ENCODE results near the gene UBXN10.
A peak's percentile ranks its signal among the peaks of the same experiment; 100 is the strongest.

The UBXN10 gene

DNA sequence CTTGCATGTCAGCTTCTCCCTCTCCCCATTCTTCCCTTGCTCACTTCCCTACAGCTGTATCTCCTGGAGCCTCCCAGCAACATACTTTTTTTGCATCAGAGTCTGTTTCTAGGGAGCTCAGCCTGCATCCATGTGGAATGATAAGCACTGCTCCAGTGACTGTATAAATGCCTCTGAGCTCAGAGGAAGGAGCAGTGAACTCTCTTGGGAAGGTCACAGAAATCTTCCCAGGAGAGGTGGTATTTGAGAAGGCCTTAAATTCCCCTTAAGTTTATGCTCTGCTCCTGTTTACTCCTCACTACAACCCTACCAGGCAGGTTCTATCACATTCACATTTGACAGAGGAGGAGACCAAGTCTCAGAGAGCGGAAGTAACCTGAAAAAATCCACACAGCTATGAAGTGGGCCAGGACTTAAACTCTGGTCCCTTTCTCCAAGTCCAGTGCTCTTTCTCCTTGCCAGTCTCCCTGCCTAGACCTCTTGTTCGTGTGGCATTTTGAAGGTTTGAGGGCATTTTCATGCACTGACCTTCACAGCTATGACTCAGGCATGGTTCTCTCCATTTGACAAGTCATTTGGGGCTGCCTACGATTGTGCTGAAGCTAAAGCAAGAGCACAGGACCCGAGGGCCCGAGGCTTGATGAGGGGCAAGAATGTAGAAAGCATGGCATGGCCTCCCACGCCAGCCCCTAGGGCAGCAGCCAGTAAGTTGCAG, 5.6 kb upstream of the UBXN10 start:
- no peak for DNase-seq (ENCODE audit: low read depth, low spot score)
- no peak overlapping the region for H3K27ac ChIP-seq

- DNase-seq (ENCODE audit: low read depth, low spot score): no peak
- no peak overlapping the region for H3K27ac ChIP-seq
These were observed 5.1 kb upstream of the UBXN10 start for GRCh38 chr1:20180844-20181207.

DNA sequence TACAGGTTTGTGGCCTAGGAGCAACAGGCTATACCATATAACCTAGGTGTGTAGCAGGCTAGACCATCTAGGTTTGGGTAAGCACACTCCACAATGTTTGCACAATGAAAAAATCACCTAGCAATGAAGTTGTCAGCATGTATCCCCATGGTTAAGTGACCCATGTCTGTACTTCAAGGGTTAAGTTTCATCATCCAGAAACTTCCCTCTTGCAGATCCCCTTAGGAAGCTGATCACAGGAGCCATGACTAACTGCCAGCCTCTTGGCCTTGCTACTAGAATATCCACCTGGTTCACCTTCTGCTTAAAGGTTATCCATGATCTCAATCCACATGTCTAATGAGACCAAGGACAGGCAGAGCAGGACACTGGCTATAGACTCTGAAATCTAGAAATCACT, 3.5 kb upstream of the UBXN10 start:
- no peak for DNase-seq (ENCODE audit: low read depth, low spot score)
- no peak overlapping the region for H3K27ac ChIP-seq

- no peak overlapping the region for H3K27ac ChIP-seq
- DNase-seq (ENCODE audit: low read depth, low spot score): no peak
These were observed 2.9 kb upstream of the UBXN10 start for GRCh38 chr1:20183035-20183434.

GRCh38 chr1:20183616-20184271, 2.2 kb upstream of the UBXN10 start:
- DNase-seq (ENCODE audit: low read depth, low spot score): no peak
- no peak overlapping the region for H3K27ac ChIP-seq

DNA sequence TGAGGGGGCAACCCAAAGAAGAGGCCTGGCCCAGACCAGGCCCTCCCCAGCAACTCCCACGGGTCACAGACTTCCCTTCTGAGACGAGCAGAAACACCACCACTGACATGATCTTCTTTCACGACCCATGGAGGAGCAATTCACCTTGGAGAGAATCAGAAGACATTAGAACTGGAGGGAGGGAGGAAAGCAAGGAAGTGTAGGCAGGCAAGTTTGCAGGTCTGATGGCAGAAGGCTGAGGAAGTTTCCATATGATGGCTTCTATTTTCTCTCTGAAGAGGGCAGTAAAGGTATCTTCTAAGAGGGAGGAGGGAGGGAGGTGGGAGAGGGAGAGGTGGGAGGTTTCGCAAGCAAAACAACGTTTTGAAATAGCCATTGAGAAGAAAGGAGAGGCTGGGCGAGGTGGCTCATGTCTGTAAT, 1.4 kb upstream of the UBXN10 start:
- no peak overlapping the region for H3K27ac ChIP-seq
- DNase-seq (ENCODE audit: low read depth, low spot score): no peak

- DNase-seq (ENCODE audit: low read depth, low spot score): no peak
- H3K27ac ChIP-seq: no peak overlapping the region
These were observed 681 bp upstream of the UBXN10 start for GRCh38 chr1:20184997-20185833.

DNA sequence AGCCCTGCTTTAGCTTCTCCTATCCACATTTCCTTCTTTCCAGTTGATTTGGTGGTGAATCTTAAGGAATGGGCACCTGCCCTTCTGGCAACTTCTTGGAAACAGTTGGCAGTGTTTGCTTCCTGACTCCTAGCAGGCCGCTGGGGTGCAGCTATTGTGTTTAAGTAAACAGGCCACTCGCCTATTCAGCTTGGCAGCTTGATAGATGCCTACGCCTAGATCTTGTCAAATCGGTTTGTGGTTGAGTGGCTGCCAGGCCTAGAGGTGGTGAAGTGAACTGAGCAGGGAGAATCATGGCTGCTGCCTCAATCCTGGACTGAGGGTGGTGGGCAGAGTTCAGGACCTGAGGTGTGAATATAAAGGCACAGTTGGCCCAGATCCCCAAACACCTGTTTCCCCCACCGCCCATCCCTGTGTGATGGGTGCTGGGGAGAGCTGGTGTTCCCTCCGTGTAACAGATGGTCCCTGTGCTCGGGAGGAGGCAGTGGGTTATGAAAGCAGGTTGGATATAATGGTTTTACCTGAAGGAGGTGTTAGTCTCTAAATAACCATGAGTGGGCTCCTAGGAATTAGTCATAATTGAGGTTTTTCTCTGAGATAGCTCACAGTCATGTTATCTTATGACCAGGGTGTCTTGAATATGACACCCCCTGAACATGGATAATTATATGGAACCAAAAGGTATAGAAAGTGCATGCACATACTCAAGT, 1.4 kb downstream of the UBXN10 start:
- DNase-seq (ENCODE audit: low read depth, low spot score): no peak
- H3K27ac ChIP-seq: no peak overlapping the region

GRCh38 chr1:20187813-20188454, 2.0 kb downstream of the UBXN10 start:
- no peak overlapping the region for H3K27ac ChIP-seq

GRCh38 chr1:20188455-20188817, 2.5 kb downstream of the UBXN10 start:
- H3K27ac ChIP-seq: no peak overlapping the region
- no peak for DNase-seq (ENCODE audit: low read depth, low spot score)

More at GRCh38 chr1:20187813-20188454, 2.0 kb downstream of the UBXN10 start:
- DNase-seq (ENCODE audit: low read depth, low spot score): no peak

DNA sequence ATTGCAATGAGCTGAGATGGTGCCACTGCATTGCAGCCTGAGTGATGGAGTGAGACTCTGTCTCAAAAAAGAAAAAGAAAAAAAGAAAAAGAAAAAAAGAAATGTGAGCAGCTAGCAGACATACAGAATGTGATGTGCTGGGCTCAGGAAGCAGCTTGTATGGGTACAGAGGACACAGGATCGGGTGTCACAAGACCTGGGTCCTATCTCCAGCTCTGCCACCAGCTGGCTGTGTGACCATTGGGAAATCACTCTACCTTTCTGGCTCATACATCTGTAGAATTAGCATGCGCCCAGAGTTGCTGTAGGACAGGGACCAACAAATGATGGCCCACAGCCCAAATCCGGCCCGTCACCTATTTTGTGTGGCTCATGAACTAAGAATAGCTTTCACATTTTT, 3.8 kb downstream of the UBXN10 start:
- DNase-seq (ENCODE audit: low read depth, low spot score): no peak
- no peak overlapping the region for H3K27ac ChIP-seq

GRCh38 chr1:20190256-20191160, 4.6 kb downstream of the UBXN10 start:
- no peak overlapping the region for H3K27ac ChIP-seq
- DNase-seq (ENCODE audit: low read depth, low spot score): no peak

GRCh38 chr1:20191266-20191825, 5.5 kb downstream of the UBXN10 start:
- no peak for DNase-seq (ENCODE audit: low read depth, low spot score)
- H3K27ac ChIP-seq: no peak overlapping the region

GRCh38 chr1:20192364-20192763, 6.5 kb downstream of the UBXN10 start:
- H3K27ac ChIP-seq: no peak overlapping the region
- no peak for DNase-seq (ENCODE audit: low read depth, low spot score)

GRCh38 chr1:20192871-20193411, 7.0 kb downstream of the UBXN10 start:
- no peak overlapping the region for H3K27ac ChIP-seq
- DNase-seq (ENCODE audit: low read depth, low spot score): no peak

GRCh38 chr1:20194224-20194623, 8.3 kb downstream of the UBXN10 start:
- peak overlapping the region; percentile 15 for H3K27ac ChIP-seq
- DNase-seq (ENCODE audit: low read depth, low spot score): peak; percentile 55

DNA sequence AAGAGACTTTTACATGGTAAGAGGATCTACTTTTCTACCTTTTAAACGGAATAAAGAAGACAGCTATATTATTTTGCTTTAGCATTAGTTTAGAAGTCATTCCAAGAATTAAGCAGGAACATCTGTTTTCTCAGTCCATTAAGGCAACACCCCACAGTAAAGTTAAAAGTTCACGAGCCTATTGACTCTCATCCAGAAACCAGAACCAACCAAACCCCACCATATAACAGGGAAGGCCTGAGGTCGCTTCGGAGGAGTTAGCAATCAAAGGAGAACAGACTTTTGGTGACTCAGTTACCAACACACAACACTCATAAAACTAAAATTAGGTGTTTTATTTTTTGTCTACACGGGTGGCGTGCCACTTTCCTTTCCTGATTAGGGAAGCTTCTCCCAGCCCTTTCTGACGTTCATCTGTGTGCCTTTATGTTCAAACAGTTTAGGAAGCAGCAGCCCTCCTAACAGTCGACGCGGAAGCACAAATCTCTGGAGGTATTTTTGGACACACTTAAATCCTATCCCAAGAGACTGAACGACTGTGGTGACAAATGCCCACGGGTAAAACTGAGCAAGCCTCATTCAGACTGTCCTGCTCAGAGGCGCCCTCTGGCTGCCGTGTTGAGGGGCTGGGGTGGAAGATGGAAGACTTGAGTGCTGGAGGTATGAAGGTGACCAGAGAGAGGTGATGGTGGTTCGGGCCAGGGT, 9.0 kb downstream of the UBXN10 start:
- DNase-seq (ENCODE audit: low read depth, low spot score): no peak
- peak overlapping the region; percentile 15 for H3K27ac ChIP-seq

DNA sequence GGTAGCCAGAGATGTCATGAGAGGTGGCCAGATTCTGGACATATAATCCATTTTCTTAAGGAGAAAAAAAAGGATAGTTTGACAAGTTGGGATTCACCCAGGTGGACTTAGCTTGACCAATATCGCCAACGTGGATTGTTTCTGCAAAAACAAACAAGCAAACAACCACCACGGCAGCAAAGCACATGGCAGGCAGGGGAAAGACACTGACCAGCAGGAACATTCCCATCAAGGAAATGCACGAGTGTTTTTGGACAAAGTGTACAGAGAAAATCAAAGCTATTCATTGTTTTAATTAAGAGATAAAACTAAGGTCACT, 9.5 kb downstream of the UBXN10 start:
- no peak overlapping the region for H3K27ac ChIP-seq
- no peak for DNase-seq (ENCODE audit: low read depth, low spot score)
